SKM-1 treated with dmso at 0.1 percent for 144 hours (cell line): ENCODE measurements around the gene ZDHHC13.

Experiments used
- DNase-seq: peaks from one replicate; lab custom pipeline; 2025; ENCODE audit not compliant: unreplicated experiment; lab: John Stamatoyannopoulos, UW

Gene ZDHHC13, protein sequence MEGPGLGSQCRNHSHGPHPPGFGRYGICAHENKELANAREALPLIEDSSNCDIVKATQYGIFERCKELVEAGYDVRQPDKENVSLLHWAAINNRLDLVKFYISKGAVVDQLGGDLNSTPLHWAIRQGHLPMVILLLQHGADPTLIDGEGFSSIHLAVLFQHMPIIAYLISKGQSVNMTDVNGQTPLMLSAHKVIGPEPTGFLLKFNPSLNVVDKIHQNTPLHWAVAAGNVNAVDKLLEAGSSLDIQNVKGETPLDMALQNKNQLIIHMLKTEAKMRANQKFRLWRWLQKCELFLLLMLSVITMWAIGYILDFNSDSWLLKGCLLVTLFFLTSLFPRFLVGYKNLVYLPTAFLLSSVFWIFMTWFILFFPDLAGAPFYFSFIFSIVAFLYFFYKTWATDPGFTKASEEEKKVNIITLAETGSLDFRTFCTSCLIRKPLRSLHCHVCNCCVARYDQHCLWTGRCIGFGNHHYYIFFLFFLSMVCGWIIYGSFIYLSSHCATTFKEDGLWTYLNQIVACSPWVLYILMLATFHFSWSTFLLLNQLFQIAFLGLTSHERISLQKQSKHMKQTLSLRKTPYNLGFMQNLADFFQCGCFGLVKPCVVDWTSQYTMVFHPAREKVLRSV

GRCh38 chr11:19116971-19117759, at the start of gene ZDHHC13:
Gene ZDHHC13 (plus strand): TSS chr11:19117168. CDS start chr11:19117250, 82 bp downstream.
- DNase-seq = peak; percentile 85

- peak; percentile 74 for DNase-seq
Measured at GRCh38 chr11:19071255-19071654, 45.7 kb upstream of the ZDHHC13 start.

DNA sequence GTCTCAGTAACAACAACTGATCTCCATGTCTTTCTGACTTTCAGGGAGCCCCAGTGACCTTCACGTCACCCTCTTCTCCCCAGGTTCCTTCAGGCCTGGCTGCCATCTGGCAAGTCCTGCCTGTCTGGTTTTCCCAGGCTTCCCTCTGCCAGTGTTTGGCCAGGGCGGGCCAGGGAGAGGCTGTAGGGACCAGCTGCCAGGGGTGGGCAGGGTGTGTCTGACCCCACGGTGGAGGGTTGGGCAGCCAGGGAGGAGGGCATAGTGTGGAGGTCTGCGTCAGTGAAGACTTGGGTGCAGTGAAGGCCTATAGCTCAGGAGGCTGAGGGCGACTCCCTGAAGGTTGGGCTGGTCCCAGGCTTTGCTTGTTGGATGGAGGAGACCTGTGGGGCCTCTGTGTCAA, 44.5 kb upstream of the ZDHHC13 start:
- no peak for DNase-seq

DNA sequence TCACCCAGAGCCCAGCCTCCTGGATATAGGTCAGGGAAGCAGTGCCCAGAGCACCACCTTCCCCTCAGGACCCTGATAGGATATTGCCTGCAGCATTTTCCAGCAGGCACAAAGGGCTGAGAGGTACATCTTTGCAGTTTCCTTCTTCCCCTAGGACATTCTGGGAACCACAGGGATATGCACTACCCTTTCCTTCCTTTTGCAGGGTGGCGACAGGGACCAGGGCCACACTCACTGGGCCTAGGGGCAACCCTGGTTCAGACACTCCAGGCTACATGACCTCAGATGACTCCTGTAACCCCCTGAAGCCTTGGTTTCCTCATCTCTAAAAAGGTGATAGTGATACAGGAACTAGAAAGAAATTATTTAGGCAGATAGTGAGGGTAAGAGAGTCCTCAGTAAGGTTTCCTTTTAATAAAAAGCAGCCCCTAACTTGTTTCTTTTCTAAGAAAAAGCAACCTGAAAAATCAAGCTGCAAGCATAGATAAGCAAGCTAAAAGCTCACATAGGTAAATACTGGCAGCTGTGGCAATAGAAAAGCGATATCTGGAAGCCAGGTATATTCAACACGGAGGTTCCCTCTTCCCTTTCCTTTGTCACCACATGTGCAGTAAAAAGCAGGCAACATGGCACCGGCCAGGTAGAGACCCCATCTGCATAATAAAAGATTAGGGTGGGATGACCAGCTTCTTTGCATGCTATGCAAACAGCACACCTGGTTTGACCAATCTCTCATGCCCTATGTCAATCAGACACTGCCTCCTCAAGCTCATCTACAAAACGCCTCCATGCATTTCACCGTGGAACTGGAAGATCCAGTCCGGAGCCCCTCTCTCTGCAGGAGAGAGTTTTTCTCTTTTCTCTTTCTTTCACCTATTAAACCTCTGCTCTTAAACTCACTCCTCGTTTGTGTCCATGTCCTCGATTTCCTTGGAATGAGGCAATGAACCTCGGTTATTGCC, 43.2 kb upstream of the ZDHHC13 start:
- DNase-seq = no peak

DNA sequence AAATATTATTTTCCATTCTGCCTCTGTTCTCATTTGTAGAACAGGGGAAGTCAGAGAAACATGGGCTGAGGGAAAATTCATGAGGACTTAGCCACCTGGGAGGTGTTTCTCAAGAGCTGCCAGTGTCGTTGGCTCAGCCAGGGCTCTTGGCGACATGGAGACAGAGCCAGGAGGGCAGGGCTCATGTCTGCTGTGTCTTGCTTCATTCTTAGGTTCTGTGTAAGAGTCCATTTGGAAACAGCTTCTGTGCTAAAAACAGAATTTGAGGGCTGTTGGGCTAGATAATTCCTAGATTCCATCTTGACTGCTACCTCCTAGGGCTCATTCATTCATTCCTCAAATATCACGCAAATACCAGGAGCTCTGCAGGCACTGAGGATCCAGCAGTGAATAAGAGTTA, 41.3 kb upstream of the ZDHHC13 start:
- DNase-seq = no peak

GRCh38 chr11:19076744-19077589, 40.0 kb upstream of the ZDHHC13 start:
- peak; percentile 37 for DNase-seq

DNA sequence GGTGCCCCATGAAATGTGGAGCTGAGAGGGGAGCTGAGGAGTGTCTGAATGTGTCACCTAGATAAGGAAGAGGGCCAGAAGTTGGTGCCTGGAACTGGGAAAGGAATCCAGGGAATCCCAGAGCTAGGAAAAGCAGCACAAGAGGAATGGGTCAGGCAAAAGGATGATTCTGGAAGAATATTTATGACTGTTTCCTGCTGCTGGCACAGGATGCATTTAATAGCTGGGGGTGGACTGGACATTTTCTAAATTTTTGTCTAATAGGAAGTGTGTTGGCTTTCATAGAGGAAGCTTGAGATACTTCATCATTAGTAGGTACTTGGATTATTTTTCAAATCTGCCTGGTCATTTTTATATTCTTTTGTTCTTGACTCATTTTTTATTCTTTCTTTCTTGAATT, 39.0 kb upstream of the ZDHHC13 start:
- no peak for DNase-seq

- DNase-seq = no peak
Measured at GRCh38 chr11:19079643-19080440, 37.1 kb upstream of the ZDHHC13 start.

GRCh38 chr11:19080579-19080993, 36.4 kb upstream of the ZDHHC13 start:
- no peak for DNase-seq

- DNase-seq = no peak
Measured at GRCh38 chr11:19083166-19083565, 33.8 kb upstream of the ZDHHC13 start.

DNA sequence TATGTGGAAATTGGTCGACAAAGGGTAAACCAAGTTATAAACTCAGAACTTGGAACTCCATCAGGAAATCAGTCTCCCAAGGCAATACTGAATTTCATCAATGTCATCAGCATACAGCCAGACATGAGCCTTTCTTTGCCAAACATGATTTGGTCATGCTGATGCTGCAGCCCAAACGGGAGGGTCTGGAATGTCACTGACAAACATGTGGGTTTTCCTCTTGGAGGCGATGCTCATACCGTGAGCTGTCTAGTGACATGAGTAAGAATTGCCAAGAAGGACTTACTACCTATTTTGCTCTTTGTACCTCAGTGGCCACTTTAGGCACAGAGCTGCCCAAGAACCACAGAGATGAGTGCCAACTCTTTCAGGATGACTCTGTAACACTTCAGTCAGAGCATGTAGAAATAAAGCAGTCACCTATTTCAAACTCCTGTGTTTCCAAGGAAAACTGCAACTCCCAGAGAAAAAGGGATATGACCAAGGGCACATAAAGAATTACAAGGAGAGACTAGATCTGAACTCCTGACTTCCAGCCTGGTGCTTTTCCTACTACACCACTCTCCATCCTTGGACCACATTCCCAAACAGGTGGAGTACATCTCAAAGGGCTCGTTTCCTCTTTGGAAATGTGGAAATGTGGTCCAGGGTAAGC, 32.2 kb upstream of the ZDHHC13 start:
- no peak for DNase-seq

DNA sequence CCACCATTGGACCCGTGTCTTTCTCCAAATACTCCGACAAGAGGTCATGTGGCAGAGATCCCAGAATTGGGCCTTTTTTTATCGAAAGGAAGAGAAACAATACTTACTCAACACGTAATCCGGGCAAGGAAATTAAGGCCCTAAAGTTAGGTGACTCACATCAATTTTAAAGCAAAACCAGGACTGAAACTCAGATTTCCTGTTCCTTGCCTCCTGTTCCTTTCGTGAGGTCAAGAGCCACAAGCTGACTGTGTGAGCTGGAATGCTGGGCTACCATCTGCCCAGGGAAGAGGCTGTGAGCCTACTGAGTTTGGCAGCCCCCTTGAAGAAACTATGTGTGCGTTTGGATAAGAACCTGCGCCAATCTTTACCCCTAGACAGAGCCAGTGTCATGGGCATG, 29.3 kb upstream of the ZDHHC13 start:
- DNase-seq = no peak

GRCh38 chr11:19088791-19089190, 28.2 kb upstream of the ZDHHC13 start:
- DNase-seq = no peak

DNA sequence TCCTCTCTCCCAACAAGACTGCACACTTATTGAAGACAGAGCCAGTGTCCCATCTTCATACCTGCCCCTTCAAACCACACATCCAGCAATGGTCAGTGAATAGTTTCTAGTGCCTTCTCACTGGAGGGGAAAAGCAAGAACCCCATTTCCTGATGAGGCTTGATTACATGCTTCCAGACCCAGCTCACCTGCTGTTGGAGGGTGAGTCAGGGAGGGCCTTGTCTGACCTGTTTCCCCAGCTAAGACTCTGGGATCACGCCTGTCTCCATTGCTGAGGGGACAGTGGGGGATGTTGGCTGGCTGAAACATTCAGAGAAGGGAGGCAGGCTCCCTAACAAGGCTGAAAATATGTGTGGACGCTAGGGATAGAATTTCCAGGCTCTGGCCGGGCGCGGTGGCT, 27.5 kb upstream of the ZDHHC13 start:
- no peak for DNase-seq

GRCh38 chr11:19091366-19091765, 25.6 kb upstream of the ZDHHC13 start:
- DNase-seq = no peak

GRCh38 chr11:19092342-19092741, 24.6 kb upstream of the ZDHHC13 start:
- no peak for DNase-seq

DNA sequence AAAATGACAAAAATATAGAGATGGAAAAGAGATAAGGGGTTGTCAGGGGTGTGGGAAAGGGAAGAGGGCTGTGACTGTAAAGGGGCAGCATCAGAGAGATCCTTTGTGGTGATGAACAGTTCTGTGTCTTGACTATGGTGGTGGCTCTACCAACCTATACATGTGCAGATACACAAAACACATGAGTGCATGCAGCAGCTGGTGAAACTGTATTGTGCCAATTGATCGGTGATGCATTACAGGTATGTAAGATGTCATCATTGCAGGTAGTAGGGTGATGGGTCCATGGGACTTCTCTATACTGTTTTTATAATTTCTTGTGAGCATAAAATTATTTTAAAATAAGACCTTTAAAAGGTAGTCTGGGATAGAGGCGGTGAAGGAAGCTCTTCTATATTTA, 24.1 kb upstream of the ZDHHC13 start:
- DNase-seq = no peak

- no peak for DNase-seq
Measured at GRCh38 chr11:19093976-19094375, 23.0 kb upstream of the ZDHHC13 start.
